IPS-18c (cell line): ENCODE data around the gene MFN2.
"Not testable (repeated sequence)": the region's sequence is repeated elsewhere in the genome, so short reads cannot be mapped to it uniquely, and the experiment has no call there.

ENCODE experiments used
- H3K4me3 ChIP-seq: 2 replicates; pipeline ENCODE4 v1.7.0; 2013; ENCODE audit warnings: low read depth, mild to moderate bottlenecking, low read length, moderate library complexity; ENCODE audit not compliant: insufficient read depth
- H3K9me3 ChIP-seq: one replicate; pipeline ENCODE4 v1.6.1; 2013; ENCODE audit warnings: mild to moderate bottlenecking, low read length, moderate library complexity; ENCODE audit not compliant: control insufficient read depth, insufficient read depth

Gene MFN2

GRCh38 chr1:12031039-12031980, 51.1 kb downstream of the MFN2 start:
- Histone ChIP-seq H3K4me3 (no peak overlapping the region), H3K9me3 (peaks cover 2% of the 10 kb centered on the region)

- Histone ChIP-seq H3K9me3 (no peaks in the 10 kb centered on the region), H3K4me3 (no peak overlapping the region)
Observed at GRCh38 chr1:12032161-12032621, 51.9 kb downstream of the MFN2 start.

DNA sequence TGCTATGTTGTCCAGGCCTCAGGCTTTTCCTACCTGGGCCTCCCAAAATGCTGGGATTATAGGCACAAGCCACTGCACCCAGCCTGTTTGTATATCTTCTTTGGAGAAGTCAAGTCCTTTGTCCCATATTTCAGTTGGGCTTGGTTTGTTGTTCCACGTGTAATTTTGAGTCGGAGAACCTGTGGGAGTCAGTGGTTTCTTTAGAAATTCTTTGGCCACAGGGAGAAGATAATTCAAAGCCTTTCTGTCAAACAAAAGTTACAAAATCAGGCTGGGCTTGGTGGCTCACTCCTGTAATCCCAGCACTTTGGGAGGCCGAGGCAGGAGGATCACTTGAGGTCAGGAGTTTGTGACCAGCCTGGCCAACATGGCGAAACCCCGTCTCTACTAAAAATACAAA, 53.2 kb downstream of the MFN2 start:
- H3K9me3 ChIP-seq, H3K4me3 ChIP-seq: not testable (repeated sequence)

- H3K9me3 ChIP-seq = no peaks in the 10 kb centered on the region
- H3K4me3 ChIP-seq = no peak overlapping the region
Observed at GRCh38 chr1:12034381-12034801, 54.1 kb downstream of the MFN2 start.

DNA sequence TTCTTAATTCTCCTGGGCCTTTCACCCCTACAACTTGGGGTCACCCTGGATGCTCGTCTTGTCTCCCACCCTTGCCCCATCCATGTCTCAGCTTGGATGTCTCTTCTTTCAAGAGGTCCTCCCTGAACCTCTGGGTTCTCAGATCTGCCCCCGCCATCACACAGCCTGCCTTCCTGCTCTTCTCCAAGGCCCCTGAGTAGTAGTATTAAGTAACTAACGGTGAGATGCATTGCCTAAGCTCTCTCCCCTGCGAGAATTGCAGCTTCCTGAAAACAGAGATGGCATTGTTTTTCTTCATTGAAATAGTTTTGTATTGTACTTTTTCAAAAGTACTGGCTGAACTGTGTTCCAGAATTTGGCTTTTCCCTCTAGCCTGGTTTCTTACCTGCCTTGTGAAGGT, 55.1 kb downstream of the MFN2 start:
- H3K9me3 ChIP-seq = no peaks in the 10 kb centered on the region
- H3K4me3 ChIP-seq = no peak overlapping the region

DNA sequence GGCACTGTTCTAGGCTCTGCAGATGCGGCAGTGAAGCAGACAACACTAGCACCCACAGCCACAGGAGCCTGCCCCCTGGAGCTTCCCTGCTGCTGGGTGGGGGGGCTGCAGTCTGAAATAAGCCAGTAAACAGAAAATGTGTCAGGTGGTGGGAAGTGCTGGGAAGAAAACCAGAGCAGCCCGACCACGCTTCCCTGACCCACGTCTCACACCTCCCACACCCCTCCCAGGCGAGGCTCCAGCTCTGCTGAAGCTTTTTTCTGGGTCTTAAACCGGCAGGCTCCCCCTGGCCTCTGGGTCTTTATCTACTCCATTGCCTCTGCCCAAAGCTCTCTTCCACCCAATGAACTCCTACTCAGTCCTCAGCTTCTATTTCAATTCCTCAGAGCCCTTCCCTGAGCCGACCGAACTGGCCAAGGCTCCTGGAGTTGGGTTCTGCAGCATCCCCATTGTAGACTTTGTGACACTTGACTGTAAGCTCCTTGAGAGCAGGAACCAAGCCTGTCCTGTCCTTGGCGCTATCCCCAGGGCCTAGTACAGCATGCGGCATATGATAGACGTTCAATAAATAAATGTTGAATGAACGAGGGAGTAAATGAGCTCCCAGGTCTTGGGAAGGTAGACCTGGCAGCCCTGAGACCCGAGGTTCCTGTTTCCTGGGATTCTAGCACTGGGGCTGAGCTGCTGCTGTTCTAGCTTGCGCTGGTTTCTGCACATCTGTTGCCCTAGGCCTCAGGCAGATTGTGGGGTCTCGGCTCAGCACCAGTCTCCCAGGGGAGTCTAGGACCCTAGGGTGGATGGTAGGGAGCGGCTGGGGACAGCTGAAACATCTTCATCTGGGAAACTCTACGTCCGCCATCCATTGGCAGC, 57.5 kb downstream of the MFN2 start:
- H3K4me3 ChIP-seq = no peak overlapping the region
- H3K9me3 ChIP-seq = peaks cover 2% of the 10 kb centered on the region

DNA sequence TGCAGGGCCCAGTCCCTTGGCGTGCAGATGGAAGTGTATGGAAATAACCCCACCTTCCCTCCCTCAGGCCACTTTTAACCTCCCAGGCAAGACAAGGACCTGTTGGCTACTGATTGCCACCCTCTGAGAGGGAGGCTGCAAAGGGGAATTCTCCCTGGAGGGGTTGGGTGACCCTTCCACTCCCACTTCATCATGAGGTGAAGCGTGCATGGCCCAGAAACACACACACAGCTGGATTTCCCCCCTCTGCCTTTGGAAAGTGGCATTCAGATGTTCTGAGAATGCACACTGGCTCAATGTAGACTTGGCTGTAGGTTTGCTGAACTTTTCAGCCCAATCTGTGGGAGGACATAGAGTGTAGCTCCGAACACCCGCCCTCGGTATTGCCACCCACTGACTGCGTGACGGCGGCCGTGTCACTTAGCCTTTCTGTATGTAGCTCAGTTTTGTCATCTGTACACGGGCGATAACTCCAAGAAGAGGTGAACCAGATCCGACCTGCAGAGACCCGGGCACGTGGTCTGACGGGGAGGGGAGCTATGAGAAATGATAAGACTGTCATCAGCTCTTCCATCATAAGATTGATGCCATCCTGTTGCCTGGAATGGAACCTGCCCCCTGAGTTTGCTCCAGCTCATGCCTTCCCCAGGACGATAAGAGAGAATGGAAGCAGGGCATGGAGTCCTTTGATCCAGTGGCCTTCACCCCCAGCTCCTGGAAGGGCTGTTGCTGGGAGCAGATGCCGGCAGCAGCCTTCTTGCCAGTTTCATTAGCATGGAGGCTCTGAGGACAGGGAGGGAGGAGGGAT, 58.3 kb downstream of the MFN2 start:
- H3K4me3 ChIP-seq = no peak overlapping the region
- peaks cover 2% of the 10 kb centered on the region for H3K9me3 ChIP-seq

DNA sequence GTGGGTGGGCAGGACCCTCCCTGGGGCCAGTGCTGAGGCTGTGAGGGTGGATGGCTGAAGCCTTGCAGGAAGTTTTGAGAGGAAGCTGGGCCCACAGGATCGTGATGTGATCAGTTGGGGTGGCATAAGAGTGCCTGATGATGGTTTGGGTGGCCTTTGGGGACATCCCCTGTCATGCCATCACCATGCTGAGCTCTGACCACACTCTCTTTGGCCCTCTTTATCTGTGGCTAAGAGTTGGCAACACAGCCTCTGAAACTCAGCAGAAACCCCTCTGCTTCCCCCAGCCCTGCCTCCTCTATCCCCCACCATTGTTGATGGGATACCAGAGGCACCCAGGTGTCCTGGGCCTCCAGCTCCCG, 58.9 kb downstream of the MFN2 start:
- peaks cover 2% of the 10 kb centered on the region for H3K9me3 ChIP-seq
- no peak overlapping the region for H3K4me3 ChIP-seq

GRCh38 chr1:12039824-12040456, 59.7 kb downstream of the MFN2 start:
- not testable (repeated sequence) for H3K9me3 ChIP-seq, H3K4me3 ChIP-seq

GRCh38 chr1:12040457-12041051, 60.3 kb downstream of the MFN2 start:
- no peak overlapping the region for H3K4me3 ChIP-seq
- peaks cover 2% of the 10 kb centered on the region for H3K9me3 ChIP-seq

DNA sequence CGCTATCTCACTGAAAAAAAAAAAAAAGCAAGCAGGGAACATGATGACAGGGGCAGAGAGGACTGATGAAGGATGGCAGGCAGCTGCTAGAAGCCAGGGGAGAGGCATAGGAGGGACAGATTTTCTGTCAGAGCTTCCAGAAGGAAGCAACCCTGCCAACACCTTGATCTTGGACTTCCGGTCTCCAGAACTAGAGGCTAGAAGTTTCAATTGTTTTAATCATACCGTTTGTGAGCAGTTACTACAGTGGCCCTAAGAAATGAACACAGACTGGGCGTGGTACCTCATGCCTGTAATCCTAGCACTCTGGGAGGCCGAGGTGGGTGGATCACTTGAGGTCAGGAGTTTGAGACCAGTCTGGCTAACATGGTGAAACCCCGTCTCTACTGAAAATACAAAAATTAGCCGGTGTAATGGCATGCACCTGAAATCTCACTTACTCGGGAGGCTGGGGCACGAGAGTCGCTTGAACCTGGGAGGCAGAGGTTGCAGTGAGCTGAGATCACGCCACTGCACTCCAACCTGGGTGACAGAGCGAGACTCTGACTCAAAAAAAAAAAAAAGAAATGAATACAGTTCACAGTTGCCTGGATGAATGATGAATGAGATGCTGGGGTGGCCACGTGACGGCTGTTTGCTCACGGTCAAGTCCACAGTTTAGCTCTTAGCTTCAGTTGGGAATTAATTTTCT, 64.1 kb downstream of the MFN2 start:
- H3K4me3 ChIP-seq, H3K9me3 ChIP-seq: not testable (repeated sequence)

DNA sequence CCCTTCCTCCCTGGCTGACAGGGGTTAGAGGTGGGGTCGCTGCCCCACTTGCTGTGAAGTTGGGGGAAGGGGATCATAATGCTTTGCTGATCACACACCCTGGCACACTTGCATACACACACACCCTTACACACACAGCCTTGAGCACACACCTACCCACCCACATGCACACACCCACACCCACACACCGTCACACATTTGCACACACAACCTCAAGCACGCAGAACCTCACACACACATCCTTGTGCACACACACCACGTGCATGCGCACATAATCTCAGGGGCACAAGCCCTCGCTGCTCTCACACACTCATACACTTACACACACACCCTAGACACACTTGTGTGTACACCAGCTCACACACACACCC, 66.5 kb downstream of the MFN2 start:
- Histone ChIP-seq H3K4me3 (no peak overlapping the region), H3K9me3 (peaks cover 2% of the 10 kb centered on the region)

DNA sequence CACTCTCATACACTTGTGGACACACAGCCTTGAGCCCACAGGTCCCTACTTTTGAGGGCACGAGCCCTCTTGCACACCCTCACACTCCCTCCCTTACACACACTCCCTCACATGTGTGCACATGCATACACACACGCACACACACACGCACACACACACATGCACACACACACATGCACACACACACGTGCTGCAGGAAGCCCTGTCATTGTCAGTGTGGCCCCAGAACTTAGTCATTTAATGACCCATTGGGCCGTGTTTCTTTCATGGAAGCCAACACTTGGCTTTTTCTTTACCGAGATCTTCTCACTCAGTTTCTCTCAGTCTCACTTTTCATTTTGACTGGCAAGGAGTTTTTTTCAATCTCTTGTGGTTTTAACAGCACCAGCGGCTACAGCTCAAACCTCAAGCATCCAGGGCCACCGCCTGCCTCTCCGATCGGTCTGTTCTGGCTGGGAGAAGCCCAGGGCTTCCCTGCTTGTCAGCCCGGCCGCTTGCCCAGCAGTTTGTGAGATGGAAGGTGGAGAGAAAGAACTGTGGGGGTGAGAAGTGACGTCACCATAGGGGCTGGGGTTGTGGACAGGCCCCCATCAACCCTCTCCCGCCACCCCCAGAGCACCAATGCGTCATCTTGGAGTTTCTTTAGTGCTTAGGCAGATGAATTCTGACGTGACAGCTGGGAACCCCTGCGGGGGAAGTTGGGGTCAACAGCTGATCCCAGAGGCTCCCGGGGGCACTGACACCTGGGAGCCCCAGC, 67.1 kb downstream of the MFN2 start:
- H3K4me3 ChIP-seq = no peak overlapping the region

GRCh38 chr1:12048372-12048771, 68.1 kb downstream of the MFN2 start:
- no peaks in the 10 kb centered on the region for H3K9me3 ChIP-seq
- no peak overlapping the region for H3K4me3 ChIP-seq

More for the DNA sequence above, 67.1 kb downstream of the MFN2 start:
- H3K9me3 ChIP-seq = peaks cover under 1% of the 10 kb centered on the region

- no peaks in the 10 kb centered on the region for H3K9me3 ChIP-seq
- no peak overlapping the region for H3K4me3 ChIP-seq
Observed at GRCh38 chr1:12049616-12050015, 69.4 kb downstream of the MFN2 start.
